Measurements from ENCODE around the gene PPP1R1A.

The PPP1R1A gene

DNA sequence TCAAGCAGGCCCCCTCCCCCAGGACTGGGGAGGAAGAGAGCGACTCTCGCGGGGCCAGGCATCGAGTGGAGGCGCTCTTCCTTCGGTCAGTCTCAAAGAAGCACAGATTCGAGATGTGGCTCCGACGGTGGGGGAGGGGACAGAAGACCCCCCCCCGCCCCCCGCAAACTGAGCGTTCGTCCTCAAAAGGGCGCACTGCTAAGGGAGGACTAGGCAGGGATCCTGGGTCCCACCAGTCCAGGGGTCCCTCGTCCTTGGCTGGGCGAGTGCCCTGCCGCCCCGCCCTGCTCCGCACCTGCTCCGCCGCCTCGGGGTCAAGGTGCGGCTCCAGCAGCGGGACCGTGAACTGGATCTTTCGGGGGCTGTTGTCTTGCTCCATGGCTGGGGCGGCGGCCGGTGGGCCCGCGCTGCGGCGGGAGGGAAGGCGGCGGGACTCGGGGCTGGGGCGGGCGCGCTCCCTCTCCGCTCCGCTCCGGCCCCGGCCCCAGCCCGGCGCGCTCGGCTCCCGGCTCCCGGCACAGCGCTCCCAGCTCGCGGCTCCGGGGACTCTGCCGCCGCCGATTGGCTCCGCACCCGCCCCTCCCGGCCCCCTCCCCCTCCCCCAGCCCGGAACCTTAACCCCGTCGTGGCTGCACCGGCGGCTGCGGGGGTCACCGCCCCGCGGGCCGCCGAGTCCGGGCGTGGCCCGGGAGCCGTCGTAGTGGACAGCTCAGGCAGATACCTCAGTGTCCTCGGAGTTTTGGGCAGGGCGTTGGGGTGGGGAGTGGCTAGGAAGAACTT lies at the start of gene PPP1R1A:
TSS of gene PPP1R1A (minus strand) at position 550 of the 780 bp plus-strand sequence. CDS start at position 379, 171 bp downstream.
- DNase-seq = no peak

DNA sequence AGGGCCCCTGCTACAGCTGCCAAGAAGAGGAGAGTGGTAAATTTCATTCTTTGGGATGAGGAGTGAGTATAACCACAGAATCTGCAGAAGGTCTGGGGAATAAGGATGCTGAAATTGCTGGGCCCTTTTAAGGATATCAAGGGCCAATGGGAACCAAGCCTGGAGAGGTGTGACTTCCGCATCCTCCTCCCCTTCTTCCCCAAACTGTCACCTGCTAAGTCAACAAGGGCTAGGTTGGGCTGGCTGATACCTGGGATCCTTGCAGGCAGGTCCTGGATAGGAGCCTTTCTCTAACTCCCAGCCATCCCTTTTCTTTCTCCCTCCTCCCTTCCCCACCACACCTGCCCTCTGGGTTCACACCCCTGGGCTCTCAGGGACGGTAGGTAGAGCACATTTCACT lies 46.3 kb upstream of the PPP1R1A start, which contains the start of gene LACRT:
TSS of gene LACRT (minus strand) at position 101 of the 400 bp plus-strand sequence. CDS start at position 47, 54 bp downstream.
- DNase-seq = no peak

DNA sequence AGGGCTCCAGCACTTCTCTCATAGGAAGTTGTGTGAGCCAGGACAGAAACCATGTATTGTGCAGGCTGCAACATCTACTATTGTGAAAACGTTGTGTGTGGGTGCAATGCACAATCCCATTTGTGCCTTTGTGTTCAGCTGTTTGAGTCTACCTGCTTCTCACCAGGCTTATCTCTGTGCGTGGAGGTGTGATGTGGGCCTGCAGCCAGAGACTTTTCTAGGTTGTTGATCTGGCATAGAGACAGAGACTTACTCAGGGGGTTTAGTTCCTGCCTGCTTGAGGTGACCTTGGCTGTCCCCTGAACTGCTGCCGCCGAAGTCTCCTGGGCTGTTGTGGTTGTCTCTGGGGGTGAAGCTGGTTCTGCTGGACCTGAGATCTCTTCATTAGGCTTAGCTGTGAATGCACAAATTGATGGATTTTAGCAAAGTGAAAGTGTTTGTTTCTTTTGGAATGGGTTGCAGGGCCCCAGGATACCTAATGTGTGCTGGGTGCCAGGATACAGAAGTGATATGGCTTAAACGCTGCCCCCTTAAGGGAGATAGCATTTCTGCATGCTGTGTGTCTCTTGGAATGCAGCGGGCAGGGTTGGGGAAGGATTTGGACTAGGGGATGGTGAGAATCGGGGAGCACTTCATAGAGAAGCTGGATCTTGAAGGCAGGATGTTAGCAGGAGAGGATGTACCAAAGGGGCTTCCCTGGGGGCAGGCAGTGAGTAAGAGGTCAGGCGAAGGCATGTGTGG lies 43.7 kb upstream of the PPP1R1A start:
- DNase-seq = no peak

DNA sequence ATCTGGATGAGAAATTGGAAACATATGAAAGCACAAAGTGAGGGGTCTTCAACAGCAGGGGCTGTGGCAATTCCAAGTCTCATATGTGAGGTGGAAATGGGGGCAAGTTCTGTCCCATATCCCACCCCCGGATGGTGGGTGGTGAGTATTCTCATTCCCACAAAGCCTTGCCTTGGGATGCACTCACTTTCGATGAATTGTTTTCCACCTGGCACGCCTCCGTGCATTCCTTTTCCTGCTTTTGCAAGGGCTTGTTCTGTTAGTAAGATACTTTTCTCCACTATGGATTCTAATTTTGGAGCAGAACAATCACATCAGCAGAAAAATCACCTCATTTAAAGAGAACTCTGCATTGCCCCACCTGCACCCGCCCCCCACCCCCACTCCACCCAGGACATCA lies 43.1 kb upstream of the PPP1R1A start:
- DNase-seq = no peak

DNA sequence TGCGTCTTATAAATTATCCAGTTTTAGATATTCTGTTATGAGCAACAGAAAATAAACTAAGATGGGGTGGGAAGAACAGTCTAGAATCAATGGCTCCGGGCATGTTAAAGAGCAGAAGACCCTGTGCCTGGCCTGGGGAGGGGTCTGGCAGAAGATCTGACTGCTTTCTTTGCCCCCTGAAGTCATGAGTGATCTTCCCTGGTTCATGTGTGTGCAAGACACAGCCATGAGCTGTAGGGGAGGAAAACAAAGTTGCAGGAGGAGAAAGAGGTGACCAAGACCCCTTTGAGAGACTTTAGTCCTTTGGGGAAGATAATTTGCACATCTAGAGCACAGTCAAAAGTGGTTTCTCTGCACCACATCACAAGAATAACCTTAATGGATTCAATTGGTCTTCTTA lies 41.5 kb upstream of the PPP1R1A start:
- DNase-seq = no peak

DNA sequence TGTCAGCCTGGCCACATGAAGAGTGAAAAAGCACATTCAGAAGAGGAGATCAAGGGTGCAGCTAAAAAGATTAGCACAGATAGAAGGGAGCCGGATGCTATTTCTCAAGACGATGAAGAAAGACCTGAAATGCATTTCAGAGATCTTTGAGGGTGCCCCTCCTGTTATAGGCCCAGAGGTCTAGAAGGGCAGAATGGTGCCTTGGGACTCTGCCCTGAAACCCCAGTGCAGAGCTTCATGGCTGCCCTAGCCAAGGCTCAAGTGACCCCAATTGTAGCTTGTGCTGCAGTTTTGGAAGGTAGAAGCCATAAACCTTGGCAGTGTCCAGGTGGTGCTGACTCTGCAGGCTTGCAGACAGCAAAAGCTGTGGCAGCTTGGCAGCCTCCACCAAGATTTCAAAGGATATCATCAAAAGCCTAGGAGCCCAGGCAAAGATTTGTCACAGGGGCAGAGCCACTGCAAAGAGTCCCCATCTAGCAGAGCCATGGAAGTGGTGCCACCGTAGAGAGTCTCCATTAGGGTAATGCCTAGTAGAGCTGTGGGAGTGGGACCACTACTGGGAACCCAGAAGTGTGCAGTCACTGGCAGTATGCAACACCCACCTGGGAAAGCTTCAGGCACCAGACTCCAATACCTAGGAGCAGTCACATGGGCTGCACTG lies 39.9 kb upstream of the PPP1R1A start:
- DNase-seq = no peak

DNA sequence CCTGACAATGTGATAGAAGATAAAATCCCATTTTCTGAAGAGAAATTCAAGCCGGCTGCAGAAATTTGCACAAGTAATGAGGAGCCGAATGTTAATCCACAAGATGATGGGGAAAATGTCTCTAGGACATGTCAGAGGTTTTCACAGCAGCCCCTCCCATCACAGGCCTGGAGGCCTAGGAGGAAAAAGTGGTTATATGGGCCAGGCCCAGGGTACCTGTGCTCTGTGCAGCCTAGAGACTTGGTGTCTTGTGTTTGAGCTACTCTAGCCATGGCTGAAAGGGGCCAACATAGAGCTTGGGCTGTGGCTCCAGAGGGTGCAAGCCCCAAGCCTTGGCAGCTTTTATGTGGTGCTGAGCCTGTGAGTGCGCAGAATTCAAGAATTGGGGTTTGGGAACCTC lies 38.8 kb upstream of the PPP1R1A start:
- no peak for DNase-seq

- no peak for DNase-seq
Observed at GRCh38 chr12:54625598-54625997, 37.1 kb upstream of the PPP1R1A start.

DNA sequence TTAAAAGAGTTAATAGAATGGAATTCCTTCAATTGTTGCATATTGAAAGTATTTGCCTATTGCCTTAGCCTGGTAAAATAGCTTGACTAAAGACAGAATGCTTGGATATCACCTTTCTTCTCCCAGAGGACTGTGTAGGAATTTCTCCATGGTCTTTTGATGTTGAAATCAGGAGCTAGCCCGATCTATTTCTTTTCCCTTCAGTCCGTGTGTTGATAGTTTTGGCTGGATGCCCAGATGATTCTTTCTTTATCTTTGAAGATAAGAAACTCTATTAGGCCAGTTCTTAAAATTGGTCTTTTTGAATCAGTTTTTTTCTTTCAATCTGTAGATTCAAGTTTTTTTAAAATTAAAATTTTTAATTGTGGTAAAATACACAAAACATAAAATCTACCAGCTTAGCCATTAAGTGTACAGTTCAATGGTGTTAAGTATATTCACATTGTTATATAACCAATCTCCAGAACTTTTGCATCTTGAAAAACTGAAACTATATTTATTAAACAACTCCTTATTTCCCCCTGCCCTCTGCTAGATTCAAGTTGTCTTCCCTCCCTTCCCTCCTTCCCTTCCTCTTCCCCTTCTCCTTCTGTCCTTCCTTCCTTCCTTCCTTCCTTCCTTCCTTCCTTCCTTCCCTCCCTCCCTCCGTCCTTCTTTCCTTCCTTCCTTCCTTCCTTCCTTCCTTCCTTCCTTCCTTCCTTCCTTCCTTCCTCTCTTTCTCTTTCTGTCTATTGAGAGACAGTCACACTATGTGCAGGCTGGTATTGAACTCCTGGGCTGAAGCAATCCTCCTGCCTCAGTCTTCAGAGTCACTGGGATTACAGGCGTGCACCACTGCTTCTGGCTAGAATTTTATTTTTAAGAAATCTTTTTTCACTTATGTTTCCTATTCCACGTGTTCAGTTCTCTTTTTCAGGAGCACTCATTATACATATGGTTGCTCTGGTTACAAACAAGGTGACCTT lies 36.1 kb upstream of the PPP1R1A start:
- DNase-seq = no peak

GRCh38 chr12:54622463-54623183 lies 34.2 kb upstream of the PPP1R1A start:
- peak in 1 of 2 experiments; percentile 7 for DNase-seq

DNA sequence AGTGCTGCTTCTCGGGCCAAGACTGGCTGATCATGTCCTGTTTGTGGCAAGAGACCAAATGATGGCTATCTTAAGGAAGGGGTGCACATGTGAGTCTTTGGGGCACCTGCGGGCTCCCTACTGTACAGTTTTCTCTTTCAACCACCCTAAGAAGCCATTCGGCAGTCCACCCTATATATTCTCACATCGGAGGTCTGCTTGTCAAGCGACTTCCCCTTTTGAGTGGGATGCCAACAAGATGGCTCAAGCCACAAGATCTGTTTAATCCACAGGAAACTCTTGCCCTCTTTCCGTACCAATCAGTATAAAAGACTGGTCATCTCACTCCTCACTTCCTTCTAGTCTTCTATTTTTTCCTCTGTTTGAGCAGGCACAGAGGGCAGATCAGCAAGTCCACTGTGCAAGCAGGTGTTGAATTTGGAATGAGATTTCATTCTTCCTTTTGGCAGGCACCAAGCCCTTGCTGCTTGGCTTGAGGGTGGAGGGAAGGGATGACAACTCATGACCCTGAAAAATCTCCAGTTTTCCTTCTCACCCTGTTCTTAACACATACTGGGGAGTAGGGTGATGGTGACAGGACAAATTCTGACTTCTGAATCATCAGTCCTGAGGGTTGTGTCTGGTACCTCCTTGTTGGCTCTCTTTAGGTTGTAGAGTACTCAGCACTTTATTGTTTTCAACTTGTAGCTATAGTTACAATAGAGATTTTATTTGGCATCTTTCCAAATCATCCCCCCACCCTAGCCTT lies 28.6 kb upstream of the PPP1R1A start:
- no peak for DNase-seq

DNA sequence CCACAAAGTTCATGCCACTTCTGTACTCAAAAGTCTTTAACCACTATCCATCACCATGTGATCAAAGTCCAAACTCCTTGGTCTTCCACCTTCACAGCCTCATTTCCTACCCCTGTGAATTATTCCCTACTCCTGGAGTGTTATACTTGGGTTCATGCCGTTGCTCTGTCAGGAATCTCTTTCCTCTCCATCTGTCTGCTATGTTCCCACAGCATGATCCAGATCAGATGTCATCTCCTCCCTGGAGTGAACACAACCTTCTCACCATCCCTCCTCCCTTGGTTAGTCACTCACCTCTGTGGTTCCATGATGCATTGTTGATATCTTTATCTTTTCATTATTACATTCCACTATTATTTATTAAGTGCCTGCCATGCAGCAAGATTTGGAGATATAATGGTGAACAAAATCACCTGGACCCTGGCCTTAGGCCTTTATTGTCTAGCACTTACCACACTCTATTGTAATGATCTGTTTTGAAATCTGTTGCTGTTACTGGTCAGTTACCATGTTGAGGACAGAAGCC lies 23.8 kb upstream of the PPP1R1A start:
- no peak for DNase-seq

DNA sequence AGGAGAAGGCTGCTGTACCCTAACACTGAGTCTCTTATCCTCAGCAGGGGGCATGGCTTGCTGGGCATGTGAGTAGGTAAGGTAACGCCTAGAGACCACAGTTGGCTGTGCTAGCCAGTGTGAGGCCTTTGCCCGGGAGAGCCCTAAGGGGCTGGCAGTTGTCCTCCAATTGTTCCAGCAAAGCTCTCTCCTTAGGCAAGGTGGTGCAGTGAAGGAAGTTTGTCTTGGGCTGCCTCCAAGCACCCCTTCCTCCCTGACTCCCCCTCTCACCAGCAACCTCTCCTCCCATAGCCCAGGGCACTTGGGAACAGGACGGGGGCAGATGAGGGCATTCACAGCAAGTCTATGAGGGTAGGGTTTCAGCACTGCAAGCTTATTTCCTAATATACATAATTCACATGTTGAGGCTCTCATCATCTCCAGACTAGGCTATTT lies 23.3 kb upstream of the PPP1R1A start:
- DNase-seq = no peak

GRCh38 chr12:54608769-54609168 lies 20.3 kb upstream of the PPP1R1A start:
- DNase-seq = no peak

DNA sequence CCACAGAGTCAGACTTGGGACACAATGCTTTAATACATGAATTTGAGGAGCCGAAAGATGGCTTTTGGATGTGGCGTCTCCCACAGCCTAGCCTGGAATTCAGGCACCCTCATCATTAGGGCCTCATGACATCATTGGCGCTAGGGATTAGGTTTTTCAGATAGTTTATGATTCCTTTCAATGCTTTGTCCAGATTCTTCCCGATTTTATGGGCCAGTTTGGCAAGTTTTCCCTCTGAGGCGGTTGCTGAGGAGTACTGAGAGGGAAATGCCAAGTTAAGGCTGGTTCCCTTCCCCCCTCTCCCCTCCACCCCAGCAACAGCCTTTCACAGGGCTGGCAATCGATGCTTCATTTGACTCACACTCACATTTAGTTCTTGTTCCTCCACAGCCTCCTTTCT lies 19.7 kb upstream of the PPP1R1A start:
- DNase-seq = no peak

GRCh38 chr12:54606556-54606955 lies 18.1 kb upstream of the PPP1R1A start:
- DNase-seq = no peak

DNA sequence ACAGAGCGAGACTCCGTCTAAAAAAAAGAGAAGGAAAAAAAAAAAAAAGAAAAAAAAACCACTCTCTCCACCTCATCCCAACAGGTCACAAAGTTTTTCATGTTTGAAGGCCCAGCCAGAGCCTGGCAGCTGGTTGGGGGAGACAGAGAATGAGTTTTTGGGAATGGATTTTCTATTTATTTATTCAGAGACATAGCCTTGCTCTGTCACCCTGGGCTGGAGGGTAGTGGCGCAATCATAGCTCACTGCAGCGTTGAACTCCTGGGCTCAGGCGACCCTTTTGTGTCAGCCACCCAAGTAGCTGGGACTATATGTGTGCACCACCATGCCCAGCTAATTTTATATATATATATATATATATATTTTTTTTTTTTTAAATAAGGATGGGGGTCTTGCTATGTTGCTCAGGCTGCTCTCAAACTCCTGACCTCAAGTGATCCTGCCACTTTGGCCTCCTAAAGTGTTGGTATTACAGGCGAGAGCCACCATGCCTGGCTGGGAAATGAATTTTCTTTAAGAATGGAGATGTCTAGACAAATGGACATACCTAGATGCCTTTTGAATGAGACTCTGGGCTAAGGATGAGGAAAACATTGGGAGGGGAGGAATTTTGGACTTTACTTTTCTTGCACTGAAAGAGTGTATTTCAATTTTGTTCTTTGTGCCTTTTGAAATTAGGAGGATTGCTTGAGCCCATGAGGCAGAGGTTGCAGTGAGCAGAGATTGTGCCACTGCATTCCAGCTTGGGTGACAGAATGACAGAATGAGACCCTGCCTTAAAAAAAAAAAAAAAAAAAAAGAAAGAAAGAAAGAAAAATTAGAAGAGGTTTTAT lies 16.9 kb upstream of the PPP1R1A start:
- DNase-seq = no peak

GRCh38 chr12:54604436-54604835 lies 16.0 kb upstream of the PPP1R1A start:
- DNase-seq = no peak

DNA sequence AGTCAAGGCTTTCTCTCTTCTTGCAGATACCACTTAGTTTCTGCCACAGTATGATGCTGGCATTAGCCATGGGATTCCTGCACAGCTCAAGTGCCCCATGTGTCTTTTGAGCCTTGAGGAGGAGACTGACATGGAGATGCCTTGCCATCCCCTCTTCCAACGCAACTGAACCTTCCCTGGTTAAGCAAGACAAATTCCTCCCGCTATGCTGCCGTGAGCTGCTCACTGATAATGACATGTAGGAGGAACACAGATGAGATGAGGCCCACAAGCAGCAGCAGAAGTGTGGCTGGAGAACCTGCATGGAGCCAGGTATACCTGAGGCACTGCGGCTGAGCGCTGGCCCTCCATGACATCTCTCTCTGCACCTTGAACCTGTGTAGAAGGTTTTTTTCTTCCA lies 15.4 kb upstream of the PPP1R1A start:
- DNase-seq = no peak

Data from NCI-H524 (cell line).